HG03039 (cell line): ENCODE data around the gene FBXW11.

Experiments used
- ATAC-seq: cut with Tn5 transposase; IDR thresholded peaks from one replicate; pipeline ENCODE4 v1.9.1; 2021; ENCODE audit warnings: mild to moderate bottlenecking, moderate library complexity; ENCODE audit not compliant: unreplicated experiment

FBXW11 gene

DNA sequence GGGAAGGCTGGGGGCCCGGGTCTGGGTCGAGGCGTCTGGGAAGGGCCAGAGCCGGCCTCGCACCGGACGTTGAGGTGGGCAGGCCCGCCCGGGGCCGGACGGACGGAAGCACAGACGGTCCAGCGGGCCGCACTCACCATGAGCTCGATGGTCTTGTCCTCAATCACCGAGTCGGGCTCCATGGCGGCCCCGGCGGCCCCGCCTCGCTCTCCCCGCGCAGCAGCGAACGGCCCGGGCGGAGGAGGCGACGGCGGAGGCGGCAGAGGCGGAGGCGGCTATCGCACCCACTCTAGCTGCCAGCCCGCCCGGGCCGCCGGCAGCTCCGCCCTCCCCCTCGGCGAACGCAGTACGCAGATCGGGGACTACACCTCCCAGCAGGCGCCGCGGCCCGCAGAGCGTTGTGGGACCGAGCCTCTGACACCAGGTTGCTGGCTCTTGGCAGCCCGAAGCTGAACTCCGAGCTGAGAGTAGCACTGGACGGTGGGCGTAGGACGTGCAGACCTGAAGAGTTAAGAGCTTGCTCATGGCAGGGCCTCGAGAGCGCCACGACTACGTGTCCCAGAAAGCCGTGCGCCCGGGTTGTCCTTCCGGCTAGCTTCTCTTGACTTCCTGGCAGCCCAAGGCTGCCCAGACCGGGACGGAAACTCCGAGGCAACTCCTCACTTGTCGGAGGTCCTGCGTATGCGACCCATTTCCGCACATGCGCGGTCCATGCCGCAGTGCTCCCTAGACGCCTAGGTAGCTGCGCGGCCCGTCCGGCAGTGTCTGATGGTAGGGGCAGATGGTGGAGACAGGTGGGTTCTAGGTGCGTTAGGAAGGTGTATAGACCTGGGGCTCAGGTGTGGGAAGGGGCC is at the start of gene FBXW11:
Gene FBXW11 (minus strand): TSS at position 318 of the 854 bp plus-strand sequence. CDS start 136 bp downstream, at position 182.
- ATAC-seq: peak; percentile 82

DNA sequence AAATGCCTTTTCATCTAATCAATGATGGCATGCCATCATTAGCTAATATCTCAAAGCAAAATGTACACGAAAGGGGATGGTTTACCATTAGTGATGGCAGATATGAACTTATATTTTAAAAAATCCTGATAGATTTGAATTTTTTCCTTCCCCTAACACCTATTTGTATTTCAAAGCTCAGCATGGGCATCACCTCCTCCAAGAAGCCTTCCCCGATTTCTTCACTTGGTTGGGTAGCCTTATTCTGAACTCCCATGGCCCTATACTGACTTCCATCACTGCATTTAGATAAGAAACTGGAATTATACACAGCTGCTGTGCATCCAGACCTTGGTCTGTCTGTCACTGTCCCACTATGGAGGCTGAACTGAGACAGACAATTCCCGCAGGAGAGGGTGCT is 49.6 kb upstream of the FBXW11 start:
- no peak for ATAC-seq

DNA sequence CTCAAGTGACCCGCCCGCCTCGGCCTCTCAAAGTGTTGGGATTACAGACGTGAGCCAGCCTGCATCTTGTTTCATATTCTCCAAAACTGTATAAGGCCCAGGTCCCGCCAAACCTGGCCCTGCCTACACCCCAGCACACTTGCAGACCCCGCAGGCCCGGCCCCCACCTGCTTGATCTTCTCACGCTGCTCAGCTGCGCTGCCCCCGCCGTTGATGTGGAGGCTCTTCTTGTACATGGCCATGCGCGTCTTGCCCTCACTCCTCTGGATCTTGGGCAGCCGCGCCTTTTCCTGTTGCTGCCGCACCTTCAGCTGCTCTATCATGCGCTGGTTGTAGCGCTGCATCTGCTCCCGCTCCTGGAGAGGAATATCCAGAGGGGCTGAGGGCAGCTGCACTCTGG is 49.0 kb upstream of the FBXW11 start:
- no peak for ATAC-seq

DNA sequence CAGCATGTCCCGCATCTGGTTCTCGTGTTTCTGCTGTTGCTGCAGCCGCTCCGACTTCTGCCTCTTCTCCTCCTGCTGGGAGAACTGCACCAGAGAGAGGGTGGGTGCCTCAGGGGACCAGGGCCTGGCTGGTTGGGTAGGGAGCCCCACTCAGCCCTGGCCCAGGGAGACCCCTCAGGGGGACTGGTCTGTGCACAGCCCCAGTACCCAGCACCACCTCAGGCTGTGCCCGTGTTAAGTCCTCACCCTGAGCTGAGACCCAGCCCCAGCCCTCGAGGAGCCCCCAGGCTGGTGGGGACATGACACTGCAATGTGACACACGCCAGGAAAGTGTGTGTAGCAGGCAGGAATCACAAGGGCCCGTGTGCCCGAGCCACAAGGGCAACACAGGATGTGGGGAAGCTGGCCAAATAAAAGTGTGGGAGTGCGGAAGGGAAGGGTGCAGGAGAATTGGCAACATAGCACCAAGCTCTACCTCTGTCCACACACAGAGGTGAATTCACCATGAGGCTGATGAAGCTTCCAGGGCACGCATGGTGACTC is 48.2 kb upstream of the FBXW11 start:
- no peak for ATAC-seq

DNA sequence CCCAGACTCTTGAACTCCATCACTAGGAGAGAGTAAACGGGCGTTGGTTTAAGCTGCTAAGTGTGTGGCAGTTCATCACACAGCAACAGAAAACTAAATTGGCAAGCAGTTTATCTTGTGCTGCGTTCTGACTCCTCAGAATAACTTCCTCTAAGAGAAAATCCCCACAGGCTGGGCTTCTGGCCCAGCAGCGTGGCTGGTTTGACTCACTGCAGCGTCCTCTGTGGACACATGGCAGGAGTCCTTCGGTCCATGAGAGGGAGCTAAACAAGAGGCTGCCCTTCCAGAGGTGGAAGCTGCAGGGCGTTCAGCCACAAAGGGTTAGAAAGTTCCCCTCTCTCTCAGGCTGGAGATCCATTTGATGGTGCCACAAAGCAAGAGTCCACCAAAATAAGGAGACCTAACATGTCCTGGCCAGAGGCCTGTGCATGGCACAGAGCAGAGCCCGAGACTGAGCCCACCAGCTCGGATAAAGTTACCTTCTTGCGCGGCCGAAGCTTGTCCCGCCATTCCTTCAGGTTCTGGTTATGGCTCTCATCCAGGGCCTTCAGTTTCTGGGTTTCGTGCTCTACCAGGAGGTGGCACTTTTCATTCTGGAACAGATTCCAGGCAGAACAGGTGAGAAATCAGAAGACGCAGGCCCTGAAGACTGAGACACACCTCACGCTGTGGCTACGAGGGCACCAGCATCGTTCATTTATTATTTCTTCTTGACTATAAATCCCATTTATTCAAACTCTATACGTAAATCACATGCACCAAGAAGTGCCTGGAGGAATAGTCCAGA is 46.2 kb upstream of the FBXW11 start:
- ATAC-seq: no peak

DNA sequence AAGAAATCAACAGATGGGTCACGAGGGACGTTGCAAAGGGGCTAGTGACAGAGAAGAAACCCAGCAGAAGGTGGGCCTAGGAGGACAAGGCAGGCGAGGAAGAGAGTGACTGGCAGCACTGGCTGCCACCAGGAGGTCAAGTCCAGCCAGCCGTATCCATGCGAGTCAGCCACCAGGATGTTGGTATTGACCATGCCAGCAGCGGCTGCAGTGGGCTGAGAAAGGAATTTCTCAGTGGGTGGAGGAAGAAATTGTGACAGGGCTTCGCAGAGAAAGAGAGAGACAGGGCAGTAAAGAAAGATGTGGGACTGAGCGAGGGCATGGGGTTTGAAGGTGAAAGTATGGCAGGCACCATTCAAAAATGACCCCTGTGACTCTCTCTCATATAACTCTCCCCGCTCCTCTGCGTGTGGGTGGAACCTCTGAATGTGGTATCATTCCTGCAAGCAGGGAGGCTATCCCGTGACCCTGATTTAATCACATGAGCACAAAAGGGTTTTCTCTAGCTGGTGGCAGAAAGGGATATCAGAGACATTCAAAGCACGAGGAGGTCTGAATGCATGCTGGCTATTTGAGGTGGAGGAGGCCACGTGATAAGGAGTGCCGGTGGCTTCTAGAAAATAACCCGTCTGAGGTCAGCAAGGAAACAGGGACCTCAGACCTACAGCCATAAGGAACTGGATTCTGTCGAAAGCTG is 45.4 kb upstream of the FBXW11 start:
- ATAC-seq: no peak

DNA sequence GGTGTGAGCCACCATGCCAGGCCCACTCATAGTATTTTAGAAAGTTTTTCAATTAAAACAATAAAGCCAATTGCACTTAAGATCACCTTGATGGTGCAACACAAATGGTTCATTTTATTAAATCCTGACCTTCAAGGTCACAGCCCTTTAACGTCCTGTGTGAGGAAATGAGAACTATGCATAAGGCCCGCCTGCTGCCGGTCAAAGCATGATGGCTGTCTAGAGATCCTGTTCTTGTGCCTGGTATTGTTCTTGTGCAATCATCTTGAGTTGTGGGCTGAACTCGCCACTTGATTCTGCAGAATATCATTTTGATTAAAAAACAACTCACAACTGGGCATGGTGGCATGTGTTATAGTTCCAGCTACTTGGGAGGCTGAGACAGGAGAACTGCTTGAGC is 43.6 kb upstream of the FBXW11 start:
- no peak for ATAC-seq

DNA sequence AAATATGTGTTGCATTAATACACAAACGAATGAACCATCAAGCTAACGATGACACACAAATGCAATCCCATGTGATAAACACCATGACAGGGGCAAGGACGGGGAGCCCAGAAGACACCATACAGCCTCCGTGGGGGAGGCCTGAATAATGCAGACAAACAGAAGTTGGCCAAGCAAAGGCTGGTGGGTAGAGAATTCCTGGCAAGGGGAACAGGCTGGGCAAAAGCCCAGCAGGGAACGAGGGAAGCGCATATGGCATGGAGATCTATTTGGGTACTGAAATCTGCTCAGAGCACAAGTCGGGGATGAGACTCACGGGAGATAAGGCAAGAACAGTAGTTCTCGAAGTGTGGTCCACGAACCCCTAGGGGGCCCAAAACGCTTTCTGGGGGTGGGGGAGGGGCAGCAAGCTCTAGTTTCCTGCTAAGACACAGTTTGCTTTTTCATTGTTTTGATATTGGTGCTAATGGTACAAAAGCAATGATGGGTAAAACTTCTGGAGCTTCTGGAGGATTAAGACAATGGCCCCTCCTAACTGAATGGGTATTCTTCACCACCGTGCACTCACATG is 42.9 kb upstream of the FBXW11 start:
- ATAC-seq: no peak

DNA sequence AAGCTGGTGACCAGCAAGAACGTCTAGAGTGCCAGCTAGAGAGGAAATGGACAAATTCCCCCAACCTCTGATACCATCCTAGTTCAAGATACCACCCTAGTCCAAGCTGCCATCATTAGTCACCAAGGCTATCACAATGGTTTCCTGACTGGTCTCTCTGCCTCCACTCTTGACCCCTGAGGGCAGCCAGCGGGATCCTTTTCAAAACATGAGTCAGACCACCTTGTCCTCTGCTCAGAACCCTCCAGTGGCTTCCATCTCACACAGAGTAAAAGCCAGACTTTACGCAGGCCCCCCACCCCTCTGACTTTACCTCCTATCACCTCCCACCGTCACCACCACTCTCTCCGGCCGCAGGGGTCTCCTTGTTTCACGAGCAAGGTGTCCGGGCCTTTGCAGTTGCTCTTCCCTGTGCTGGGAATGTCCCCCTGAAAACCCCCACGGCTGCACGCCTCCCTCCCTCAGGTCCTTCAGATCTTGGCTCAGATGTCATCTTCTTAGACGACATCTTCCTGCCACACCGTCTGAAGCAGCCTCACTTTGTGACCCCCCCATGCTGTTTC is 42.2 kb upstream of the FBXW11 start:
- no peak for ATAC-seq

DNA sequence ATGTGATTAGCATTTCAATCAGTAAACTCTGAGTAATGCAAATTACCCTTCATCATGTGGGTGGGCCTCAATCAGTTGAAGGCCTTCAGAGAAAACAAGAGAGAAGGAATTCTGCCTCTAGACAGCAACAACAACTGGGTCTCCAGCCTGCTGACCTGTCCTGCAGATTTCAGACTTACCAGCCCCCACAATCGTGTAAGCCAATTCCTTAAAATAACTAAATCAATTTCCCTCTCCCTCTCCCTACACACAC is 41.7 kb upstream of the FBXW11 start:
- no peak for ATAC-seq

DNA sequence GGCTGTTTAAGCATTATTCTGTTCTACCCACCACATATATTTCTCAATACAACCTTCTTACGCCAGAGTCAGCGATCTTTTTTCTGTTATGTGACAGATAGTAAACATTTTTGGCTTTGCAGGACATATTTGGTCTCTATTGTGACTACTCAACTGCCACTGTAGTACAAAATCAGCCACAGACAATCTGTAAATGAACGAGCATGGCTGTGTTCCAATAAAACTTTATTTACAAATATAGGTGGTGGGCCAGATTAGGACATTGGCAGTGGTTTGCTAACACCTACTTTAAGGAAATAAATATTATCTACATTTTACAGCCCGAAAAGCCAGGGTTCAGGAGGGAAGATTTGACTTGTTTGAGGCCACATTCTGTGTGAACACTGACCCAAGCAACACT is 40.2 kb upstream of the FBXW11 start:
- no peak for ATAC-seq

DNA sequence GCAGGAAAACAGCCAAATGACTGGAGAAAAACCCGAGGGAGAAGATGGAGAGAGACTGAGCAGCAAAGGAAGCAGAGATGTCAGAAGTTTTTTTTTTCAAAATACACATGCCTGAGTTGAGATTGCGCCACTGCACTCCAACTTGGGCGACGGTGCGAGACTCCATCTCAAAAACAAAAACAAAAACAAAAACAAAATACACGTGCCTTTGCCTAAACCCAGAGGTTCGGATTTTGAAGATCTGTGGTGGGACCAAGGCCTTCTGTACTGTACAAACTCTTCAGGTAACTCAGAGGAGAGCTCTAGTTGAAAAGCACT is 38.8 kb upstream of the FBXW11 start:
- ATAC-seq: no peak

DNA sequence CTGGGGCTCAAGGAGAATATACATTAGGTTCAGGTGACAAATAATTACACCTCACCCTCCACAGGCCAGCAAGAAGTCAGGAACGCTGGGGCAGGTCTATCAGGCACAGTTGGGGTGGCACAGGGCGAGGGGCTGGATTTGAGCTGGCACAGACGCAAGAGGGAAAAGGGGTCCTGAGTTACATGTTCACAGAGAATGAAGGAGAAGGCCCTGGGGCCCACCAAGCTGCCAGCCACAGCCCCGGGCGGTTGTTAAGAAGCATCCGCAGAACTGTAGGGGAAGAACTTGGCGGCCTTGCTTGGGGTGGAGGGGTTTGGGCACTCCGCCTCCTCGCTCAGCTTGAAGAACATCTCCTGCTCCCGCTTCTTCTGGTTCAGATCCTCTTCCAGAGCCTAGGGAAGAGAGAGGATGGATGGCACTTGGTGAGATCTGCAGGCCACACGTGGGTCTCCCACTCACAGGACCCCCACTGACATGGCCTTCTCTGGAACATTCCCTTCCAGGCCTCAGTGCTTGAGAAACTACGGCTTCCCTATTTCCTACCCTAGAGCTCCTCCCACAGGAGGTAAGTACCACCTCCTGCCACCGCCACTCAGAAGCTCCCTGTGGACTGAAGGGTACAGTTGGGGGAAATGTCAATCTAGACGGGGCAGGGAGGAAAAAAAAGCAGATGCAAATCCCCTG is 38.3 kb upstream of the FBXW11 start:
- ATAC-seq: no peak

DNA sequence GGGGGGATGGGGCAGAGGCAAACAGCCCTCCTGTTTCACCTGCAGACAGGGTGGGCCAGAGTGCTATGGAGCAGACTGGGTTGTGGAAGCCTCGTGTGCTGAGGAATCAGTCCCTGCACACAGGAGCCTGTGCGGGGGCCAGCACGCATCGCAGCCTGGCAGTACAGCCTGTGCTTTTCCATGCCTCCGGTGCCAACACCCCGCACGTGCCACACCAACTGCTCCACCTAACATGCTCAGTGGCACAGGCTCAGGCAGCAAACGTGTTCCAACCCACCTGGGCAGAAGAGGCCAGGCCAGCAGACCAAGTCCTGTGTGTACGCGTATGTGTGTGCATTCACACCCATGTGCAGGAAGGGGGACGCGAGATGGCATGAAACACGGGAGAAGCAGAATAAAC is 37.4 kb upstream of the FBXW11 start:
- no peak for ATAC-seq

DNA sequence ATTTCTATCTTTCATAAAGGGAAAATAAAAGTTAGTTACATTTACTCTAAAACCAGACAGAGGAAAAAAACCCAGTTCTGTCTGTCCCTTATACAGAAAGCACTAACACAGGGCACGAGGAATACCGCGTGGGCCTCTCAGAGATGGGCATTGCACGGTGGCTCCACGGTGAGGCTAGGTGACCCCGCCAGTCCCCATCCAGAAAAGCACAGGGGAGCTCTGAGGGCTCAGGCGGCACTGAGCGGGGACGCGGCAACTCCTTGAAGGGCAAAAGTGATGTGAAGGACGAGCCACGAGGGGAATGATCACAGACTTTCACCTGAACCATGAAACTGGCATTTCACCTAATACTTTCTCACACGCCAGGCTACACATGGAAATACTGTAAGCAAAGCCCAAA is 35.7 kb upstream of the FBXW11 start:
- no peak for ATAC-seq

DNA sequence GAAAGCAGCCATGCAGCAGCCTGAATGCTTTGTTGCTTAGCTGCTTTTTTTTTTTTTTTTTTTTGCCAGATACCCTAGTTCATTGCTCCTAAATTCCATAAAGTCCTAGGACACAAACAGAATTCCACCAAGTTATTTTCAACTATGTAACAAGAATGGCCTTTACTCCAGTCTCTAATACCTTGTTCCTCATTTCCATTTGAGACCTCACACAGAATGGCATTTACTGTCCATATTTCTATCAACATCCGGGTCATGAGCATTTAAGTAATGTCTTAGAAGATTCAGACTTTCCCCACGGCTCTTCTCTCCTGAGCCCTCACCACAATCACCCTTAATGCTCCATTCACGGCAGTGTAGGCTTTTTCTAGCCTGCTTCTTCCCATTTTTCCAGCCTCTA is 31.7 kb upstream of the FBXW11 start:
- no peak for ATAC-seq

DNA sequence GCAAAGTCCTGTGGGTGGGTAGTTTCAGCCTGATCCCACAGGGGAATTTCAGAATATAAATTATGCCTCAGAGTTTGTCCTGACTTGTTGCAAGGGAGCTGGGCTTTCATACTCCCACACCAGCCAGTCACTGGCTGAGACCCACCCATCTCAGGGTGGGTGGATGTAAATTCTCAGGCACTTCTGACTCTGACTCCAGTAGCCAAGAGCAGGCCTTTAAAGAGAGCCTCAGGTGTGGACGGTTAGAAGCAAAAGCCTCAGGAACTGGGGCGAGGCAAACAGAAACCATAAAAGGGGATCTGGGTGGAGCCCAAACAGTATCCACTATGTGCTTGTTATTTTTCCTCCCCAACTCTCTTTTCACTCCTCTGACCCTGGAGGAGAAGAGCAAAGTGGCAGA is 28.6 kb upstream of the FBXW11 start:
- peak; percentile 94 for ATAC-seq

DNA sequence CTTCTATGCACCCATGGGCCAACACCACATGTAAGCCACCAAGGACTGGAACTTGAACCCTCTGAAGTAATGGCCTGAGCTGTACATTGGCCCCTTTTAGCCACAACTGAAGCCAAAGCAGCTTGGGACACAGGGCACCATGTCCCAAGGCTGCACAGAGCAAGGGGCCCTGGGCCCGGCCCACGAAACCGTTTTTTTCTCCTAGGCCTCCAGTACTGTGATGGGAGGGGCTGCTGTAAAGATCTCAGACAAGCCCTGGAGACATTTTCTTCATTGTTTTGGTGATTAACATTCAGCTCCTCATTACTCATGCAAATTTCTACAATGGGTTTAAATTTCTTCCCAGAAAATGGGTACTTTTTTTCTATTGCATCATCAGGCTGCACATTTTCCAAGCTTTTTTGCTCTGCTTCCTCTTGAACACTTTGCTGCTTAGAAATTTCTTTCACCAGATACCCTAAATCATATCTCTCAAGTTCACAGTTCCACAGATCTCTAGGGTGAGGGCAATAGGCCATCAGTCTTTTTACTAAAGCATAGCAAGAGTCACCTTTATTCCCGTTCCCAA is 25.5 kb upstream of the FBXW11 start:
- ATAC-seq: no peak

DNA sequence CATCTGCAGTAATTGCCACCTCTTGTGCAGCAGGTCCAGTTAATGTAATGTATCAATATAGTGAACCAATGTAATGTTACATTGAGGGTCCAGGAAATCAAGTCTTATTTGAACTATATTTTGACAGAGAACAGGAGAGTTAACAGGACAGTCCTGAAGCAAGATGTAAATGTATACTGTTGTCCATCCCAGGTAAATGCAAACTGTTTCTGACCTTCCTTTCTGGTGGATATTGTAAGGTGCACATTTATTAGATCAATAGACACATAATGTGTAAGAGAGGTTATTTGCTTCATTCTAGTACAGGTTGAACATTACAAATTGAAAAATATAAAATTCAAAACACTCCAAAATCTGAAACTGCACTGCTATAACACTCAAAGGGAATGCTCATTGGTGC is 23.4 kb upstream of the FBXW11 start:
- ATAC-seq: no peak

DNA sequence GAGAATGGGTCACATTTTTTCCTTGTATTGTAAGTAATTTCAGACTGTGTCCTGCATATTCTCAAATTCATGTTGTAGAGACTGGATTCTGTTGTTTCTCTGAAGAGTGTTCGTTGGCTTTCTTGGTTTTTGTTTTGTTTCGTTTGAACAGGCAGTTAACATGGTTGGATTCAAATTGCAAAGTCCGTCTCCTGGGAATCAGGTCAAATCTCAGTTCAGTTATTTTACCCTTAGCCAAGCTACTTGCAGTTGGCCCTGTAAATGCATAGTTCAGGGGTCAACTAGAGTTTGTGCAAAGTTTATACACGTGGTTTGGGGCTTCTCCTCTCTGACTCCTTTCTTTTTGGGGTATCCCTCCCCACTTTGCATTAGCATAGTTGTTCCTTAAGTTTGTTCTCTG is 21.7 kb upstream of the FBXW11 start:
- ATAC-seq: no peak
